Testis (tissue), 3 donors: ENCODE results near the gene COL26A1. TPM values are rescaled to one million over a fixed set of nuclear protein-coding genes. Genes with fewer than 3 reads are reported as not detected.
A peak's percentile ranks its signal among the peaks of the same experiment; 100 is the strongest.

Experiments used
- DNase-seq: peaks from one replicate; pipeline ENCODE4 v3.0.0-alpha.2; 2019
- H3K27ac ChIP-seq, 2 donors: fragments of 200-600 bp; sonication (generic); one replicate each; pipeline ENCODE4 v1.5.1; 2019
- H3K27me3 ChIP-seq: fragments of 200-600 bp; sonication (generic); one replicate; pipeline ENCODE4 v1.5.1; 2019
- H3K36me3 ChIP-seq: fragments of 200-600 bp; sonication (generic); one replicate; pipeline ENCODE4 v1.5.1; 2017; ENCODE audit warnings: low read depth; ENCODE audit errors: missing control alignments
- H3K4me1 ChIP-seq: fragments of 200-600 bp; sonication (generic); one replicate; pipeline ENCODE4 v1.5.1; 2019
- H3K4me3 ChIP-seq, 2 donors: fragments of 200-600 bp; sonication (generic); one replicate each; pipeline ENCODE4 v1.5.1; 2017 to 2019
- H3K9me3 ChIP-seq: fragments of 200-600 bp; sonication (generic); one replicate; pipeline ENCODE4 v1.5.1; 2017
- POLR2A ChIP-seq: fragments of 450-650 bp; IDR thresholded peaks from one replicate; pipeline ENCODE4 v1.6.1; 2017; ENCODE audit warnings: antibody characterized with exemption, mild to moderate bottlenecking, moderate library complexity
- WGBS, 2 donors: methylation state at CpG; one replicate each; pipeline ENCODE4 v1.1.5; 2018; 5-methylcytosine and 5-hydroxymethylcytosine counted together
- intact Hi-C: fragments of 100-400 bp; cut with DNase I; formaldehyde crosslinking; loops from one replicate; pipeline ENCODE4 v1.15.1; 2023; ENCODE audit warnings: low total_unique reads
- polyA plus RNA-seq: library from polyadenylated mRNA; stranded (reverse); fragments of 350-450 nt; fragmentation: Illumina TruSeq; extraction: RNeasy Lipid Tissue Mini Kit (QIAGEN cat#74804); gene quantifications from one replicate; pipeline ENCODE4 v1.2.3, GENCODE V29; 2014; ENCODE audit warnings: low read depth, low replicate concordance; ENCODE audit not compliant: insufficient read depth
- total RNA-seq, 2 donors: library from RNA; depleted of rRNA; stranded (reverse); fragments of >200 nt; gene quantifications; one replicate each; pipeline ENCODE4 v1.2.3, GENCODE V29; 2016
- TF ChIP-seq, protein P1 (sequence below), 3 experiments: fragments of 450-650 bp in 2 of 3; fragments of 200-600 bp in 1 of 3; sonication (generic) in 1 of 3; IDR thresholded peaks; one replicate each; pipeline ENCODE4 v1.5.1; 2016 to 2019; ENCODE audit warnings: antibody characterized with exemption in 3 of 3, mild to moderate bottlenecking in 2 of 3, moderate library complexity in 1 of 3

Gene COL26A1
- total and polyA plus RNA-seq, 3 donors from 2014 or later: 0.94 to 3.1 (median 1.1) TPM

DNA sequence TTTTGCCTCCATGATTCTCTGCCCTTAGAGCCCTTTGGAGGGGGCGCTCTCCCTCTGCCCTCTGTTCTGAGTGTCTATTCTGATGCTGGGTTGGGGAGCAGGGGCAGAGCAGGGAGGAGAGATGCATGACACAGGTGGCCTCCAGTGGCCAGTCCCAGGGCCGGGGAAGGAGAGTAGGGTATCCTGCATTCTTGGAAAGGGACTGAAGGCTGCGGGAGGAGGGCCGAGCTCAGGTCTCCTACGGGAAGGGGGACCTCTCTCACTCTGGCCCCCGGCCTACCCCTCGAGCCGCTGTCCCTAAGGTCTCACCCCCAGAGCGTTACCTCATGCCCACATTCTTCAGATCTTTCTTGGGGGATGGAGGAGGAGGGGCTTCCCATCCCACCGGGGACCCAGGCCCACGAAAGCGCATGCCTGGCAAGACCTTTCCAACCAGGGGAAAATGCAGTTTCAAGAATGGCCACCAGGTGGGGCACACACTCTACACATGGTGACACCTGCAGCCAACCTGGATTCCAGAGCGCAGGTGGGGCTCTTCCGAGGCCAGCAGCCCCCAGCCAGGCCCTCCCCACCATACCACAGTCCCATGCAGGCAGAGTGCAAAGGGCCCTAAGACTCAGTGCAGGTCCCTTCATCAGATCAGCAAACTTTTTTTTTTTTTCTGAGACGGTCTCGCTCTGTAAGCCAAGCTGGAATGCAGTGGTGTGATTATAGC, 180.0 kb downstream of the COL26A1 start:
- Histone ChIP-seq H3K27ac (no peak overlapping the region), H3K36me3 (no peaks in the 10 kb centered on the region), H3K27me3 (no peaks in the 10 kb centered on the region), H3K4me3 (no peak overlapping the region), H3K9me3 (no peaks in the 10 kb centered on the region), H3K4me1 (no peaks in the 10 kb centered on the region)
- DNase-seq: peak; percentile 92
- TF ChIP-seq, protein P1, sequence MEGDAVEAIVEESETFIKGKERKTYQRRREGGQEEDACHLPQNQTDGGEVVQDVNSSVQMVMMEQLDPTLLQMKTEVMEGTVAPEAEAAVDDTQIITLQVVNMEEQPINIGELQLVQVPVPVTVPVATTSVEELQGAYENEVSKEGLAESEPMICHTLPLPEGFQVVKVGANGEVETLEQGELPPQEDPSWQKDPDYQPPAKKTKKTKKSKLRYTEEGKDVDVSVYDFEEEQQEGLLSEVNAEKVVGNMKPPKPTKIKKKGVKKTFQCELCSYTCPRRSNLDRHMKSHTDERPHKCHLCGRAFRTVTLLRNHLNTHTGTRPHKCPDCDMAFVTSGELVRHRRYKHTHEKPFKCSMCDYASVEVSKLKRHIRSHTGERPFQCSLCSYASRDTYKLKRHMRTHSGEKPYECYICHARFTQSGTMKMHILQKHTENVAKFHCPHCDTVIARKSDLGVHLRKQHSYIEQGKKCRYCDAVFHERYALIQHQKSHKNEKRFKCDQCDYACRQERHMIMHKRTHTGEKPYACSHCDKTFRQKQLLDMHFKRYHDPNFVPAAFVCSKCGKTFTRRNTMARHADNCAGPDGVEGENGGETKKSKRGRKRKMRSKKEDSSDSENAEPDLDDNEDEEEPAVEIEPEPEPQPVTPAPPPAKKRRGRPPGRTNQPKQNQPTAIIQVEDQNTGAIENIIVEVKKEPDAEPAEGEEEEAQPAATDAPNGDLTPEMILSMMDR (IDR thresholded peaks at IDR 0.05): peak; percentile 86 to 99 (median 92)
- TF ChIP-seq POLR2A: no peak
- intact Hi-C loops: loop anchor here (10.0 kb wide), 1 partner anchor 722 kb away; no protein-coding TSS in a partner anchor
- WGBS, 2 donors: 12 to 24% methylated on average over 12 to 16 of the region's 16 CpGs

DNA sequence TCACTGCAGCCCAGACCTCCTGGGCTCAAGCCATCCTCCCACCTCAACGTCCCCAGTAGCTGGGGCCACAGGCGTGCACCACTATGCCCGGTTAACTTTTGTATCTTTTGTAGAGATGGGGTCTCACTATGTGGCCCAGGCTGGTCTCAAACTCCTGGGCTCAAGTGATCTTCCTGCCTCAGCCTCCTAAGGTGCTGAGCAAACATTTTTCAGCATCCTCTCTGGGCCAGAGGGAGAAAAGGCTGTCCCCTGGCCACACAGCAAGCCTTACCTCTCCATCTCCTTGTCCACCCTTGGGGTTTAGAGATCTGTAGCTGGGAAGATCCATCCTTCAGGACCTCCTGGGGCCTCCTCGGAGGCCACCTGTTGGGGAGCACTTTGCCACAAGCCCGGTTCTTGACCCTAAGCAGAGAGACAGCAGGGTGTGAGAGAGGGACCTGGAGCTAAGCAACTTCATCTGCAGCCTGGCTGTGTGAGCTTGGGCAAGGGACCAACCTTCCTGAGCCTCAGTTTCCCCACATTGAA, 180.6 kb downstream of the COL26A1 start:
- TF ChIP-seq POLR2A: no peak
- TF ChIP-seq, protein P1 (IDR thresholded peaks at IDR 0.05): no peak
- DNase-seq: no peak
- intact Hi-C loops: loop anchor here (10.0 kb wide), 1 partner anchor 721 kb away; no protein-coding TSS in a partner anchor

DNA sequence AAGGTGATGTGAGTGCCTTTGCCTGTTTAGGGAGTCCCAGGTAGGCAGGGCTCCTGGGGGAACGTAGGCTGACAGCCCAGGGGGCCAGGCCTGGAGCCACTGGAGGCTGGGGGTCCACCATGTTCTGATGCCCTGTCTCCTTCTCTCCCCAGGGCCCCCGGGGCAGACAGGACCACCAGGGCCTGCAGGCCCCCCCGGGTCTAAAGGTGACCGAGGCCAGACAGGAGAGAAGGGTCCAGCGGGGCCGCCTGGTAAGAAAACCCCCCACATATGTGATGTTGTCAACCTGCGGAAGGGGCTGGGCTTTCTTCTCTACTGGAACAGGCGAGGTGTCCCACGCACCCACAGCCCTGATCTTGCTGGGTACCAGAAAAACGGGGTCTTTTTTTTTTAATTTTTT, 181.2 kb downstream of the COL26A1 start:
- Histone ChIP-seq H3K27me3 (no peaks in the 10 kb centered on the region), H3K9me3 (no peaks in the 10 kb centered on the region), H3K4me1 (no peaks in the 10 kb centered on the region), H3K27ac (no peak overlapping the region), H3K36me3 (no peaks in the 10 kb centered on the region), H3K4me3 (no peak overlapping the region)
- 85 to 94% methylated on average over 6 to 10 of the region's 10 CpGs for WGBS, 2 donors
- no peak for DNase-seq
- no peak for TF ChIP-seq POLR2A
- TF ChIP-seq, protein P1 (IDR thresholded peaks at IDR 0.05): no peak
- intact Hi-C loops: loop anchor here (10.0 kb wide), 1 partner anchor 721 kb away; no protein-coding TSS in a partner anchor

More for the DNA sequence above, 180.6 kb downstream of the COL26A1 start:
- 58 to 76% methylated on average over 5 of the region's 5 CpGs for WGBS, 2 donors
- Histone ChIP-seq H3K27ac (no peak overlapping the region), H3K27me3 (no peaks in the 10 kb centered on the region), H3K4me3 (no peak overlapping the region), H3K9me3 (no peaks in the 10 kb centered on the region), H3K4me1 (no peaks in the 10 kb centered on the region), H3K36me3 (no peaks in the 10 kb centered on the region)

DNA sequence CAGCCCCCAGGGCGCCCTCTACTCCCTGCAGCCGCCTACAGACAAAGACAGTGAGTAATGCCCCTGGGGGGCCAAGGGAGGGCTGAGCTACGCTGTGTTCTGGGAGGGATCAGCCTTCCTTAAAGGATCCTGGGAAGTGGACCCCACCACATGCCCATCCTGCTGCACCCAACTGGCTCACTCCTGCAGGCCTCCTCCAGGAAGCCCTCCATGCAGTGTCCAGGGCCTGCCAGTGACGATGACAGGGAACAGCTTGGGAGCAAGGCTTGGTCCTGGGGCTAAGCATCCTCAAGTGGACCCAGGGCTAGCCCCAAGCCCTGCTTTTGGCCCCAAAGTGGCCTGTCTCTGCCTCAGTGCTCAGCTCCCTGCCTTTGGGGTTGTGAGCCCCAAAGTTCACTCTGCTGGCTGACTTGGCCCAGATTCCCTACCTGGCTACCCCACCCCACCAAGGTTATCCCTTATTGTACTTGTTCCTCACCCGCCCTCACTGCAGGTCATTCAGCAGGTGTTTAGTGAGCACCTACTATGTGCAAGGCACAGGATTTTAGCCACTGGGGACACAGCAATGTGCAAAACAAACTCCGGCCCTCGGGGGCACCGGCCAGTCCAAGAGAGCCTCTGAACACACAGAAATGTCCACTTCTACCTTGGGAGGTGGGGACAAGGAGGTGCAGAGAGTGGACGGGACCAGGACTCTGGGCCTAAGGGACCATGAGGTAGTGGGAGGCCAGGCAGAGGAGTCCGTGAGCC, 182.9 kb downstream of the COL26A1 start:
- Histone ChIP-seq H3K27ac (no peak overlapping the region), H3K4me1 (no peaks in the 10 kb centered on the region), H3K36me3 (no peaks in the 10 kb centered on the region), H3K4me3 (no peak overlapping the region), H3K9me3 (no peaks in the 10 kb centered on the region), H3K27me3 (no peaks in the 10 kb centered on the region)
- no peak for TF ChIP-seq POLR2A
- TF ChIP-seq, protein P1 (IDR thresholded peaks at IDR 0.05): no peak
- 92 to 97% methylated on average over 6 to 10 of the region's 10 CpGs for WGBS, 2 donors
- intact Hi-C loops: loop anchor here (10.0 kb wide), 1 partner anchor 719 kb away; no protein-coding TSS in a partner anchor
- DNase-seq: no peak
